Measurements from ENCODE around the gene FAAP20. TPM values are rescaled to one million over a fixed set of nuclear protein-coding genes. Genes with fewer than 3 reads are reported as not detected.
A peak's percentile ranks its signal among the peaks of the same experiment; 100 is the strongest.

The FAAP20 gene
- total RNA-seq, 1 donor from 2014 or later: 114 TPM

- Mint-ChIP-seq H3K27me3 (ENCODE audit: low read depth, unreplicated experiment) (no peaks in the 10 kb centered on the region), H3K36me3 (ENCODE audit: low read depth, unreplicated experiment) (peaks cover 28% of the 10 kb centered on the region), H3K4me3 (ENCODE audit: unreplicated experiment) (no peak overlapping the region), H3K27ac (ENCODE audit: unreplicated experiment) (no peak overlapping the region), H3K4me1 (ENCODE audit: low read depth, unreplicated experiment) (peaks cover 3% of the 10 kb centered on the region), H3K9me3 (ENCODE audit: unreplicated experiment) (no peaks in the 10 kb centered on the region)
- TF ChIP-seq CTCF (IDR thresholded peaks at IDR 0.05; ENCODE audit: insufficient read depth, low read depth, low read length) (no peak), EZH2 (IDR thresholded peaks at IDR 0.05; ENCODE audit: insufficient read depth, low read length) (no peak)
- Histone ChIP-seq H3K27ac (ENCODE audit: low read depth, low read length) (no peak overlapping the region), H3K9me3 (ENCODE audit: insufficient read depth, low read depth, low read length) (no peaks in the 10 kb centered on the region), H3K4me3 (ENCODE audit: insufficient read depth, low read depth, low read length) (no peak overlapping the region), H3K4me1 (ENCODE audit: insufficient read depth, low read length) (no peaks in the 10 kb centered on the region), H3K27me3 (ENCODE audit: insufficient read depth, low read length) (no peaks in the 10 kb centered on the region), H2AFZ (ENCODE audit: low read depth, low read length) (no peak overlapping the region), H3K4me2 (ENCODE audit: low read length) (no peak overlapping the region), H4K20me1 (ENCODE audit: insufficient read depth, low read length) (no peaks in the 10 kb centered on the region), H3K36me3 (ENCODE audit: insufficient read depth, low read length) (no peaks in the 10 kb centered on the region), H3K79me2 (ENCODE audit: insufficient read depth, low read length) (no peaks in the 10 kb centered on the region), H3K9ac (ENCODE audit: low read length) (no peak overlapping the region)
- FAIRE-seq (no peak), DNase-seq (ENCODE audit: low read depth) (no peak)
These were observed 13.3 kb downstream of the FAAP20 start for GRCh38 chr1:2181271-2181670.

DNA sequence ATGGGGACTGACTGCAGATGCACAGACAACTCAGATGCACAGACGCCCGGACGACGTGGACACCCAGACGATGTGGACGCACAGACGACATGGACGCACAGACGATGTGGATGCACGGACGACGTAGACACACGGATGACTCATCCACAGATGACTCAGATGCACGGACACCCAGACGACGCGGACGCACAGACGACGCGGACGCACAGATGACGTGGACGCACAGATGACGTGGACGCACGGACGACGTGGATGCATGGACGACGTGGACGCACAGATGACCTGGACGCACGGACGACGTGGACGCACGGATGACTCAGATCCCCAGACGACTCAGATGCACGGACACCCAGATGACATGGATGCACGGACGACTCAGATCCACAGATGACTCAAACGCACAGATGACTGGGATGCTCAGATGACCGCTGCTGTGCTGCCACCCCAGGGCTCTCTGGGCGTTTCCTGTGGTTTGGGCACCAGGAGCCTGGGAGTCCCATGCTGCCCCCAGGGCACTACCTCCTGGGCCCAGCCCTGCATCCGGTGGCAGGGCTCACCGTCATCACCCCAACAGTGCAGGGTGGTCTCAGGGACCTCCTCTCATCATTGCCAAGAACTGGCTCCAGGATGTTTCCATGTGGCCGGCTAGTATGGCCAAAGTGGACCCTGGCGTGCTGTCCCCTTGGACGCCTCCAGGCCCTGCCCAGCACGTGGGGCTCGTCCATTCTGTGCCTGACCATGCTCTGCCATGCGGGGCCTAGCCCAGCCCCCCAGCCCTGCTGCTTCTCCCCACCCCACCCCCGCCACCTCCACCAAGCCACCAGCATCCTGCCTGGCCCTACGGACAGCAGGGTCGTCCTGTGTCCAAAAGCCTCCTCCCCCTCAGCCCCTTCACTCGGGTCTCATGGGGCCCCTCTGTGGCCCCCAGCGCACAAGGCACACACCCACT lies 14.0 kb downstream of the FAAP20 start:
- Histone ChIP-seq H4K20me1 (ENCODE audit: insufficient read depth, low read length) (no peaks in the 10 kb centered on the region), H3K36me3 (ENCODE audit: insufficient read depth, low read length) (no peaks in the 10 kb centered on the region), H2AFZ (ENCODE audit: low read depth, low read length) (no peak overlapping the region), H3K27me3 (ENCODE audit: insufficient read depth, low read length) (no peaks in the 10 kb centered on the region), H3K9me3 (ENCODE audit: insufficient read depth, low read depth, low read length) (no peaks in the 10 kb centered on the region), H3K27ac (ENCODE audit: low read depth, low read length) (no peak overlapping the region), H3K79me2 (ENCODE audit: insufficient read depth, low read length) (no peaks in the 10 kb centered on the region), H3K4me3 (ENCODE audit: insufficient read depth, low read depth, low read length) (no peak overlapping the region), H3K4me2 (ENCODE audit: low read length) (no peak overlapping the region), H3K9ac (ENCODE audit: low read length) (no peak overlapping the region), H3K4me1 (ENCODE audit: insufficient read depth, low read length) (no peaks in the 10 kb centered on the region)
- no peaks in the 10 kb centered on the region for H3K9me3 Mint-ChIP-seq (ENCODE audit: unreplicated experiment)
- peaks cover 3% of the 10 kb centered on the region for H3K4me1 Mint-ChIP-seq (ENCODE audit: low read depth, unreplicated experiment)
- H3K27ac Mint-ChIP-seq (ENCODE audit: unreplicated experiment): peak overlapping the region; percentile 48
- H3K36me3 Mint-ChIP-seq (ENCODE audit: low read depth, unreplicated experiment): peaks cover 29% of the 10 kb centered on the region
- no peaks in the 10 kb centered on the region for H3K27me3 Mint-ChIP-seq (ENCODE audit: low read depth, unreplicated experiment)
- TF ChIP-seq CTCF (IDR thresholded peaks at IDR 0.05; ENCODE audit: insufficient read depth, low read depth, low read length) (no peak), EZH2 (IDR thresholded peaks at IDR 0.05; ENCODE audit: insufficient read depth, low read length) (no peak)
- H3K4me3 Mint-ChIP-seq (ENCODE audit: unreplicated experiment): no peak overlapping the region
- DNase-seq (ENCODE audit: low read depth): no peak
- FAIRE-seq: no peak
